Suprapubic skin (tissue), 4 donors: ENCODE data around the gene SMC6. TPM values are rescaled to one million over a fixed set of nuclear protein-coding genes. Genes with fewer than 3 reads are reported as not detected.

Experiments used
- DNase-seq, 2 donors: peaks; one replicate each; pipeline ENCODE4 v3.0.0-alpha.2; 2019; ENCODE audit warnings: low spot score in 2 of 2
- H3K27ac ChIP-seq: fragments of 200-600 bp; sonication (generic); one replicate; pipeline ENCODE4 v1.5.1; 2019
- H3K27me3 ChIP-seq: fragments of 200-600 bp; sonication (generic); one replicate; pipeline ENCODE4 v1.5.1; 2019
- H3K36me3 ChIP-seq: fragments of 200-600 bp; sonication (generic); one replicate; pipeline ENCODE4 v1.5.1; 2019
- H3K4me1 ChIP-seq: fragments of 200-600 bp; sonication (generic); one replicate; pipeline ENCODE4 v1.5.1; 2019
- H3K4me3 ChIP-seq: fragments of 200-600 bp; sonication (generic); one replicate; pipeline ENCODE4 v1.5.1; 2019; ENCODE audit warnings: mild to moderate bottlenecking
- H3K9me3 ChIP-seq: fragments of 200-600 bp; sonication (generic); one replicate; pipeline ENCODE4 v1.5.1; 2019
- EP300 ChIP-seq: sonication (generic); formaldehyde crosslinking; IDR thresholded peaks from one replicate; pipeline ENCODE4 v1.6.1; 2017; ENCODE audit warnings: antibody characterized with exemption
- POLR2A ChIP-seq, 2 donors: fragments of 450-650 bp; IDR thresholded peaks; one replicate each; pipeline ENCODE4 v1.6.1; 2017; ENCODE audit warnings: antibody characterized with exemption in 2 of 2, mild to moderate bottlenecking in 2 of 2, moderate library complexity in 2 of 2
- POLR2AphosphoS5 ChIP-seq, 3 donors: sonication (generic); formaldehyde crosslinking; IDR thresholded peaks; one replicate each; pipeline ENCODE4 v1.6.1; 2017; ENCODE audit warnings: antibody characterized with exemption in 3 of 3
- WGBS: methylation state at CpG from one replicate; pipeline ENCODE4 v1.1.5; 2018; 5-methylcytosine and 5-hydroxymethylcytosine counted together
- total RNA-seq, 4 donors: library from RNA; depleted of rRNA; stranded (reverse); fragments of >200 nt; gene quantifications; one replicate each; pipeline ENCODE4 v1.1.0, GENCODE V29; 2016
- TF ChIP-seq, protein P1 (sequence below), 2 donors: fragments of 200-600 bp in 1 of 2; fragments of 450-650 bp in 1 of 2; sonication (generic) in 1 of 2; IDR thresholded peaks; one replicate each; pipeline ENCODE4 v1.5.1; 2016 to 2019; ENCODE audit warnings: antibody characterized with exemption in 2 of 2, mild to moderate bottlenecking in 1 of 2, moderate library complexity in 1 of 2

The SMC6 gene
- total RNA-seq, 4 donors from 2014 or later, result 22.5 to 34.0 (median 26.9) TPM

DNA sequence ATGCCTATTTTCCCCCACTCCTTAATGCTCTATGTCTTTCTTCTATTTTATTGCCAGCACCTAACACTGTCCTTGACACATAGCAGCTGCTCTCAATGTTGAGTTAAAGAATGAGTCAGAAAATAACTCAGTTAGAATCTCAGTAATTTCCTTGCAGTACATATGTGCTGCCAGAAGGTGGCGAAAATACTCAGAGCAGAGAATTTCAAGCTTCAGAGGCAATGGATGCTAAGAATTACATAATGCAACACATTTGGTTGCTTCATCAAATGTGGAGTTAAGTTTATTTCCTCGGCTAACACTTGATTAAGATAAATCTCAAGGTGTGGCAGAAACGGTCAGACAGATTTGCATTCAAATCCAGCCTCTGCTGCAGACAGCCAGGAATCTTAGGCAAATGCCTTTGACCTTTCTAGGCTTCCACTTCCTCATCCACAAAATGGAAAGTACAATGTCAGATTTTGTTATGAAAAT, 107.5 kb downstream of the SMC6 start:
- H3K27me3 ChIP-seq, result no peaks in the 10 kb centered on the region
- DNase-seq, result no peak
- no peaks in the 10 kb centered on the region for H3K36me3 ChIP-seq
- 6% methylated on average over 3 of the region's 3 CpGs for WGBS
- no peak overlapping the region for H3K4me3 ChIP-seq
- peak overlapping the region; percentile 31 for H3K27ac ChIP-seq
- no peak for TF ChIP-seq POLR2AphosphoS5 (IDR thresholded peaks at IDR 0.05)
- TF ChIP-seq, protein P1, sequence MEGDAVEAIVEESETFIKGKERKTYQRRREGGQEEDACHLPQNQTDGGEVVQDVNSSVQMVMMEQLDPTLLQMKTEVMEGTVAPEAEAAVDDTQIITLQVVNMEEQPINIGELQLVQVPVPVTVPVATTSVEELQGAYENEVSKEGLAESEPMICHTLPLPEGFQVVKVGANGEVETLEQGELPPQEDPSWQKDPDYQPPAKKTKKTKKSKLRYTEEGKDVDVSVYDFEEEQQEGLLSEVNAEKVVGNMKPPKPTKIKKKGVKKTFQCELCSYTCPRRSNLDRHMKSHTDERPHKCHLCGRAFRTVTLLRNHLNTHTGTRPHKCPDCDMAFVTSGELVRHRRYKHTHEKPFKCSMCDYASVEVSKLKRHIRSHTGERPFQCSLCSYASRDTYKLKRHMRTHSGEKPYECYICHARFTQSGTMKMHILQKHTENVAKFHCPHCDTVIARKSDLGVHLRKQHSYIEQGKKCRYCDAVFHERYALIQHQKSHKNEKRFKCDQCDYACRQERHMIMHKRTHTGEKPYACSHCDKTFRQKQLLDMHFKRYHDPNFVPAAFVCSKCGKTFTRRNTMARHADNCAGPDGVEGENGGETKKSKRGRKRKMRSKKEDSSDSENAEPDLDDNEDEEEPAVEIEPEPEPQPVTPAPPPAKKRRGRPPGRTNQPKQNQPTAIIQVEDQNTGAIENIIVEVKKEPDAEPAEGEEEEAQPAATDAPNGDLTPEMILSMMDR (IDR thresholded peaks at IDR 0.05), result peak; percentile 68 to 84
- TF ChIP-seq EP300, result no peak
- no peak for TF ChIP-seq POLR2A (IDR thresholded peaks at IDR 0.05)
- no peaks in the 10 kb centered on the region for H3K9me3 ChIP-seq
- peaks cover 18% of the 10 kb centered on the region for H3K4me1 ChIP-seq

DNA sequence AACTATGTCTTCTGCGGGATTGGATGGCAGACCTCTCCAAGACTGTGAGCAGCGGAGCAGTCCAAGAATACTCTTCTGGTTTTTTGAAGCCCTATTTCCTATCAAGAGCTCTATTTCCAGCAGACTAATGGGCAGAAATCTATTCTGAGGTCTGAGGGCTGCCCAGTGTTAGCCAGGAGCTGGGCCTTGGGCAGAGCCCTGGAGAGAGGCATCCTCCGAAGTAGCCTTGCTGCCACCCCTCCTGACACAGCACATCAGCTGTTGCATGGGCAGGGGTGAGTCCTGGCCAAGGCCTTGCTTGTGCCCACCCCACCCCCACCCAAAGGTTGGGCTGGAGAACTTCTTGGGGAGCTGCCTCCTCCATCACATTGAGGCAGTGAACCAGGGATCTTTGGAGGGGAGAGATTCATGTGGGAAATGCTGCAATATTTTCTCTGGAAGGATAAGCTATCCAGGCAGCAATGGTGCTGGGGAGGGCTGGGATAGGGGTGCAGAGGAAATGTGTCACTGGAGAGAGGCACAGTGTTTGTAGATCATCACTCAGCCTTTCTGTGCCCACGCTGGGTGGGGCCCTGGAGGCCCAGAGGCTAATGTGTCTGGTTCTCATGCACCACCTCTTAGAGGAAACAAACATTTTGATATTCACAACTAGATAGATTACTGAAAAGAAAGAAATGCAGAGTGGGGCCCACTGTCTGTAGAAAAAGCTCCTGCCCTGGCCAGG, 108.5 kb downstream of the SMC6 start:
- Histone ChIP-seq H3K36me3 (no peaks in the 10 kb centered on the region), H3K27me3 (no peaks in the 10 kb centered on the region), H3K4me1 (peaks cover 18% of the 10 kb centered on the region), H3K9me3 (no peaks in the 10 kb centered on the region), H3K27ac (peak overlapping the region; percentile 31), H3K4me3 (no peak overlapping the region)
- no peak for DNase-seq
- TF ChIP-seq POLR2AphosphoS5 (IDR thresholded peaks at IDR 0.05), result no peak
- TF ChIP-seq, protein P1 (IDR thresholded peaks at IDR 0.05), result no peak
- WGBS, result 83% methylated on average over 4 of the region's 4 CpGs

DNA sequence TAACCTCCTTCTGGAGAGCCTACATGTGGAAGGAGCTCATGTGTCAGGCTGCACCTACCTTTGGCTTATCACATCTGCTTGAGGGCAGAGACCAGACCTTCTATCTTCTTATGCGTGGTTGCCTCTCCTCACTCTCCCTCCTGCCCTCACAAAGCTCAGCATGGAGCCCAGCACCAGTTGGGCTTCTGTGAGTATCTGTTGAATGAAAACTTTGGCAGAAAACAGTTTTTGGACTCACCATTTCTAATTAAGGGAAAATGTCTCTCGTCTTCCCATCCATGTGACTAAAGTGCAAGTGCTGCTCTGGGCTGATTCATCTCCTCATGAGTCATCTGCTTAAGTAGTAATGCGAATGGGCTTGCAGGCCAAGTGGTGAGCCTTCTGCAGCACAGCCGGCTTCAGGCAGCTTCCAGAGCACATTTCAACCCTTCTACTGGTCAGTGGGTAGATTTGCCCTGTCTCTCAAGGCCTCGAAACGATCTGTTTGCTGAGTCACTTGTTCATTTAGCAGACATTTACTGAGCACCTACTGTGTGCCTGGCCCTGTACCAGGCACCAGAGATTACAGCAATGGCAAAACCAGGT, 110.5 kb downstream of the SMC6 start:
- Histone ChIP-seq H3K4me1 (peaks cover 18% of the 10 kb centered on the region), H3K36me3 (no peaks in the 10 kb centered on the region), H3K27ac (peak overlapping the region; percentile 73), H3K4me3 (no peak overlapping the region), H3K27me3 (no peaks in the 10 kb centered on the region), H3K9me3 (no peaks in the 10 kb centered on the region)
- WGBS, result 52% methylated on average over 6 of the region's 6 CpGs
- DNase-seq, result no peak
- TF ChIP-seq POLR2AphosphoS5 (IDR thresholded peaks at IDR 0.05) (no peak), EP300 (no peak), POLR2A (IDR thresholded peaks at IDR 0.05) (no peak)
- TF ChIP-seq, protein P1 (IDR thresholded peaks at IDR 0.05), result no peak

DNA sequence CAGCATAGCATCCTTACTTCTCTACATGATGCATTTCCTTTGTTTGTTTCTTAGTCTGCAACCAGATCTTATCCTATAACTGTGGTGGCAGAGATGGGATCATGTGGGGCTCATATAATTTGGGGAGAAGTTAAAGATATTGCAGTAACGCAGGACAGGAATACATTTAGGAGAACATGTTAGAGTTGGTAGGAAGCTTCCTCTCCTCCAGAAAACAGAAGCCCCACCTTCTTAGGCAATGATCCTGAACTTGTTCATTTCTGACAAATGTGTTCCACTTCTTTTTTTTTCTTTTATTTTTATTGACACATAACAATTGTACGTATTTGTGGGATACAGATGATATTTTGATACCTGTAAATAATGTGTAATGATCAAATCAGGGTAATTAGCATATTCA, 113.2 kb downstream of the SMC6 start:
- no peaks in the 10 kb centered on the region for H3K9me3 ChIP-seq
- H3K36me3 ChIP-seq, result no peaks in the 10 kb centered on the region
- 84% methylated on average over 2 of the region's 2 CpGs for WGBS
- TF ChIP-seq POLR2AphosphoS5 (IDR thresholded peaks at IDR 0.05), result no peak
- no peak for TF ChIP-seq POLR2A (IDR thresholded peaks at IDR 0.05)
- TF ChIP-seq EP300, result no peak
- TF ChIP-seq, protein P1 (IDR thresholded peaks at IDR 0.05), result no peak
- H3K4me1 ChIP-seq, result peaks cover 14% of the 10 kb centered on the region
- H3K4me3 ChIP-seq, result no peak overlapping the region
- DNase-seq, result no peak
- no peak overlapping the region for H3K27ac ChIP-seq
- H3K27me3 ChIP-seq, result no peaks in the 10 kb centered on the region

DNA sequence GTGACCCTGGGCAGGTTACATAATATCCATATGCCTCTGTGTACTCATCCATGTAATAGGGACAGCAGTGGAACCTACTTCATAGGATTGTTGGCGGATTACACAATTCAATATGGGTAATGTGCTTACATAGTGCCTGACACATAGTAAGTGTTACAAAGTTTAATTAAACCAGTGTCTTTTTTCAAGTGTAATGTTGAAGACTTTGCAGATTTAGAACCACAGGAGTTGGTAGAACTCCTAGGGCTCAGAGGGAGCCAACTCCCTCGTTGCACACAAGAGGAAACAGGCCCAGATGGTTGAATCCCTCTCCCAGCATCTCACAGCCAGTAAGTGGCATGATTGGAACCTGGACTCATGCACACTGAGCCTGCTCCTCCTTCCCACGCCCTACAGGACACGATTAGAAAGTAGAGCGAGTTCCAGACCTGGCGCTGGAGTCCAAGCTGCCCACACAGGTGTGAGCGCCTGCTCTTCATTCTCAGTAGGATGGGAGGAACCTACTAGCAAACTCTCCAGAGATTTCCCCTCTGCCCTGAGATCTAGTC, 115.3 kb downstream of the SMC6 start:
- Histone ChIP-seq H3K36me3 (no peaks in the 10 kb centered on the region), H3K27ac (no peak overlapping the region), H3K4me1 (peaks cover 6% of the 10 kb centered on the region), H3K4me3 (no peak overlapping the region), H3K9me3 (no peaks in the 10 kb centered on the region), H3K27me3 (no peaks in the 10 kb centered on the region)
- 82% methylated on average over 7 of the region's 7 CpGs for WGBS
- TF ChIP-seq, protein P1 (IDR thresholded peaks at IDR 0.05), result no peak
- TF ChIP-seq POLR2AphosphoS5 (IDR thresholded peaks at IDR 0.05) (no peak), POLR2A (IDR thresholded peaks at IDR 0.05) (no peak), EP300 (no peak)
- DNase-seq, result no peak
